HK-2 (cell line): ENCODE results near the gene ZKSCAN5.
A peak's percentile ranks its signal among the peaks of the same experiment; 100 is the strongest.
"Not testable (repeated sequence)": the region's sequence is repeated elsewhere in the genome, so short reads cannot be mapped to it uniquely, and the experiment has no call there.

Source experiments
- DNase-seq: peaks from one replicate; pipeline ENCODE4 v3.0.0-alpha.2; 2018; ENCODE audit not compliant: unreplicated experiment

ZKSCAN5 gene

DNA sequence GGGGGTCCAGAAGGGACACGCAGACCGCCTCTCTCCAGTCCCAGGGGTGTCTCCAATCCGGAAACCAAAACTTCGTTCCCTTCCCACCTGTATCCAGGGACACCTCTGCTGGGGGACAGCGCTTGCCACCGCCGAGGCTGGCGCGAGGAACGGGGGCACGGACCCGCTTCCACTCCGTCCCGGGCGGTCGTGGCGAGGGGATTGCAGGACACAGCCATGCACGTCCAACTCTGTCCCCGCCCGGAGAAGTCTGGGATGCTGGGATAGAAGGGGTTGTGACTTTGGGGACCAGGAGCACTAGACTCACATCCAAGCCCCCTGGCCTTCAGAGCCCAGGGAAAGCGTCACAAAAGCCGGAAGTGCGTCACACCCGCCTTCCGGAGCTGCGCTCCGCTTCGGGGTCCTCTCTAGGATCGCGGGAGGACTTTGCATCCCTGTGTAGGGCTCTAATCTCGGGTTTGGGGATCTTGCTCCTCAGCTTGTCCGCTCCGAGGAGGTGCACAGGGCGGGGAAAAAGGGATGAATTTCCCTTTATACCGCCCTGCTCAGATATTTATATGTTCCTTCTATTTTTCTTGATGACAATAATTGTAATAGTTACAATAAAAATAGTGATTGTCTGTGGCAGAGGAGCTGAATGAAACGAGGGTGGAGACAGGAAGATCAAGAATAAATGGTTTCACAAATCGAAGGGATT, 47.5 kb downstream of the ZKSCAN5 start, which contains the start of gene FAM200A:
Gene FAM200A, minus strand, starts transcription at position 348 of the 697 bp plus-strand sequence. CDS start 3,707 bp downstream, outside the sequence.
- DNase-seq = peak; percentile 81

- no peak for DNase-seq
These were observed 48.6 kb downstream of the ZKSCAN5 start for GRCh38 chr7:99553039-99553438.

DNA sequence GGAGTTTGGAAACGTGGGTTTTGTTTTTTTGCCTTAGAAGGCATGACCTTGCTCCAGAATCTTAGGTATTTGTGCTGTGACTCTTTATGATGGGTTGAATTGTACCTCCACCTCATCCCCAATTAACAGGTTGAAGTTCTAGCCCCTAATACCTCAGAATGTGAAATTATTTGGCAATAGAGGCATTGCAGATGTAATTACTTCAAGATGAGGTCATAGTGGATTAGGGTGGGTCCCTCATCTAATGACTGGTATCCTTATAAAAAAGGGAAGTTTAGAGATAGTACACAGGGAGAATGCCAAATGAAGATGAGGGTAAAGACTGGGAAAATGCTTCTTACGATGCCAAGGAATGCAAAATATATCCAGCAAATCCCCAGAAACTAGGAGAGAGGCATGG, 50.5 kb downstream of the ZKSCAN5 start:
- DNase-seq = no peak

- no peak for DNase-seq
These were observed 52.7 kb downstream of the ZKSCAN5 start for GRCh38 chr7:99557196-99557607.

DNA sequence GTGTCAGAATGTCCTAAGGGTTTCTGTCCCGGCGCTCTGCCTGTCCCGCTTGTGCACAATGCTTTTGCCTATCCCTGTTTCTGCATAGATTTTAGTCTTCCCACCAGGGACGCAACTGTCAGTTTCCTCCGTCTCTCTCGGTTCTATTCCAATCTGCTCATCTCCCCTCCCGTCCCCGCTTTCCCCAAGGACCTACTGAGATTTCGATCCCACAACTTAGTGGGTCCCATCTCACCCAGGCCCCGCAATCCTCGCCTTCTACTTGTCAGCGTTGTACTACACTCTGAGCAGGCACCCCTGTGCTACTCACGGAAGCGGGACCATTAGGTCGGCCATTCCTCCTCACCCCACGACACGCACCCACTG, 53.5 kb downstream of the ZKSCAN5 start:
- no peak for DNase-seq

- peak; percentile 86 for DNase-seq
These were observed 54.1 kb downstream of the ZKSCAN5 start, which contains the start of gene ZNF655 for GRCh38 chr7:99558306-99559174. TSS of gene ZNF655 (plus strand) at chr7:99558642. CDS start at chr7:99560560, 1,918 bp downstream.

DNA sequence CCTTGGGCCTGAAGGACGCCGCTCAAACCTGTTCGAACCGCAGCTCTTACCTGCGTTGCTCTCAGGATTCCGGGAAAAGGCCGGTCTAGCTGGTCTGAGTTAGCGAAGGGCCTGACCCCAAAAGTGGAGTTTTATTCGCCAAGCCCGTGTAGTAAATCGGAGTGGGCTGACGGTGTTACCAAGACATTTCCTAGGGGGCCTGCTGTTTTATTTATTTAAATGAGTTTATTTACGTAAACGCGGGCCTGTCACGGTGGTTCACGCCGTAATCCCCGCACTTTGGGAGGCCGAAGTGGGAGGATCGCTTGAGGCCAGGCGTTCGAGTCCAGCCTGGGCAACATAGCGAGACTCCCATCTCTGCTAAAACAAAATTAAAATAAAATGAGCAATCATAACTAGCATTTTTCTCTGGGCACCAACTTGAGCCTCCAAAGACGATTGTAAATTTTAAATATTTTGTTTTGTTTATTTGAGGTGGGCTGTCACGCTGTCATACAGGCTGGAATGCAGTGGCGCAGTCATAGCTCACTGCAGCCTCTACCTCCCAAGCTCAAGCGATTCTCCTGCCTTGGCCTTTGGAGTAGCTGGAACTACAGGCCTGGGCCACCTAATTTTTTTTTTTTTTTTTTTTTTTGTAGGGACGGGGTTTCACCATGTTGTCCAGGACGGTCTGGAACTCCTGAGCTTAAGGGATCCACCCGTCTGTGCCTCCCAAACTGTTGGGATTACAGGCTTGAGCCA, 54.9 kb downstream of the ZKSCAN5 start:
- DNase-seq = no peak

DNA sequence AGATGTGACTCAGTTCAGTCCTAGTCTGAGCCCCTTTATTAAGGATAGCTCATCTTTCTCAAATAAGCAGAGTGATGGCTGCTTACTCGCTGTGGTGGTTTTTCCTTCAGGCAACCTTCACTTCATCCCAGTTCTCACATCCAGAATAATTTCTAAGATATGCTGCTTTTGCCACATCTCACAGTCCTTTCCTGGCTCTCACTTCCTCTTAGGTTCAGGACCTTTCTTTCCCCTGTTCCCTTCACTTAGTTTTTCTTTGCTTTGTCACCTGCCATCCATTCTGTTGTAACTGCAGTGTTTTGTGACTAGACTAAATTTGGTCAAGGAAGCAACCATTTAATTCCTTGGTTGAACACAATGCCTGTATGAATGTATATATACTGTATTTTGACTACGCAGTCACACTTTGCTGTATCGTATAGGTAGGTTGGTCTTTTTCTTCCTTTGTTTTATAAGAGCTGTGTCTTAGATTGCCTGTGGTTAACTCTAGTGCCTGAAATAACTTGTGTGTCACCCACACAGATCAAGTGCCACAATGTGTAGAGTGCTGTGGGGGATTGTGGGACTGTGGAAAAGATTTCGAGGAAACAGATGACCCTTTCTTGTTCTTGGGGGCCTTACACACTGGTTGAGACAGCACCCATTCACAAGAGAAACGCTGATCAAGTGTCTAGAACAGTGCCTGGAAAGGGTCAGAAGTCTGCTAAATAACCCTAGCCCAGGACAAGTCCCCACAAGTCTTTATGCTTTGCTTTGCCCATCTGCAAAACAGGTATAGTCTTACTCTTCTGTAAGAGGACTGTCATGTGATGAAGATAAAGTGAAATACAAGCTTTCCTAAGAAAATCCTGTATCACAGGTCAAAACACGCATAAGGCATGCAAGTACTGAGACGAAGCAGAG, 56.6 kb downstream of the ZKSCAN5 start:
- DNase-seq = no peak

- DNase-seq = no peak
These were observed 57.2 kb downstream of the ZKSCAN5 start for GRCh38 chr7:99561737-99562051.

GRCh38 chr7:99562114-99562784, 57.8 kb downstream of the ZKSCAN5 start:
- DNase-seq = no peak

DNA sequence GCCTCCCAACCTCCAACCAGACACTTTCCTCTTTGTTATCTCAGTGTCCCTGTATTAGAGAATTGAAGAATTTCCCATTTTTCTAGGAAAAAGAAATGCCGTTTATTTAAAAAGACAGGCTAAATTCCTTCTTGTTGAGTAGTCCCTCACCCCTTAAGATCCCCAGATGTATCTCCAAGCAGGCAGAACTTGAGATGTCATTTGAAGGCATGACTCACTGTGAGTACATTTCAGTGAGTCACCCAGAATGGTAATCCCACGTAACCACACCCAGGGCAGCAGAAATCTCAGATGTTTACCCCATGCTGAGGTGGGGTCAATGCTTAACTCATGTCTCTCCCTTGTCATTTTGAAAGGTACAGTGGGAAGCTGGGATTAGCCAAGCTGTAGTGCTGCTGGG, 58.4 kb downstream of the ZKSCAN5 start:
- peak; percentile 75 for DNase-seq

GRCh38 chr7:99563650-99564049, 59.2 kb downstream of the ZKSCAN5 start:
- peak; percentile 47 for DNase-seq

DNA sequence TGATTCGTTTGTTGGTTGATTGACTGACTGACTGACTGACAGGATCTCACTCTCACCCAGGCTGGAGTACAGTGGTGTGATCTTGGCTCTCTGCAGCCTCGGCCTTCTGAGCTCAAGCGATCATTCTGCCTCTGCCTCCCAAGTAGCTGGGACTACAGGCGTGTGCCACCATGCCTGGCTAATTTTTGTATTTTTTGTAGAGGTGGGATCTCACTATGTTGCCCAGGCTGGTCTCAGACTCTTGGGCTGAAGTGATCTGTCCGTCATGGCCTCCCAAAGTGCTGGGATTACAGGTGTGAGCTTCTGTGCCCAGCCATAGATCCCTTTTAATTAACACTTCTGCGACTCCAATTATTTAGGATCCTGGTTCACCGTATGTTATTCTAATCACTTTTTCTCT, 64.3 kb downstream of the ZKSCAN5 start:
- not testable (repeated sequence) for DNase-seq

- no peak for DNase-seq
These were observed 67.3 kb downstream of the ZKSCAN5 start for GRCh38 chr7:99571768-99572167.

- DNase-seq = no peak
These were observed 68.8 kb downstream of the ZKSCAN5 start for GRCh38 chr7:99573257-99573656.

GRCh38 chr7:99576251-99576650, 71.8 kb downstream of the ZKSCAN5 start:
- no peak for DNase-seq

GRCh38 chr7:99579281-99579955, 75.0 kb downstream of the ZKSCAN5 start:
- DNase-seq = no peak

DNA sequence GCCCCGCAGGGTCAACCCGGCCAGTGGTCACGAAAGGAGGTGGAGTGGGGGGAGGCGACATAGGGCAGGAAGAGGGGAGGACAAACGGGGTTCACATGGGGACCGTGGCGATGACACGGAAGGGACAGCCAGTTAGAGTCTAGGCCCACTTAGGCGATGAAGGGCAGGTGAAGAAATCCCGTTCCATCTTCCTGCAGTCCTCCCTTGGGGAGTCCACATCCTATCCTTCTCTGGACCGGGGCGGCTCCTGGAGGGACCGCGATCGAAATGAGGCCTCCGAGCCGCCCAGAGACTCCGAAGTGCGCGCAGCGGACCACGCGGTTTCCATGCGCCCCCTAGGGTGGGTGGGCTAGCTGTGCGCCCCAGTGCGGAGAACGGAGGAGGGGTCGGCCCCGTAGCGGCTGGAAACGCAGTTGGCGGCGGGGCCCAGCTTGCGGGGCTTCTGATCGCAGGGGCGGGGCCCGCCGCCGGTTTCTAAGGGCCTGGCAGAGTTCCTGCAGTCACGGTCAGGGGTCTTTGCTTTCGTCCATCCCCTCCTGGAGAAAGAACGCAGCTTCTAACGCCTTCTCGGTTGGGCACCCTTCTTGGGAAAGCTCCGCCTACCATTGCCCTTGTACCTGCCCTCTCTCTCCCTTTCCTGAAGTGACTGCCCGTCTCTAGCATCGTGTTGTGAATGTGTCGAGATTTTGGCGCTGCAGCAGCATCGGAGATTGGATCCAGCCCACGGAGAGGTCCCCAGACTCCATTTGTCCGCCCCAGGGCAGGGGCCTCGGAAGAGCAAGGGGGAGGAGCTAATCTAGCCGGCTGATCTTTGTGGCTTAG, 75.7 kb downstream of the ZKSCAN5 start:
- no peak for DNase-seq

DNA sequence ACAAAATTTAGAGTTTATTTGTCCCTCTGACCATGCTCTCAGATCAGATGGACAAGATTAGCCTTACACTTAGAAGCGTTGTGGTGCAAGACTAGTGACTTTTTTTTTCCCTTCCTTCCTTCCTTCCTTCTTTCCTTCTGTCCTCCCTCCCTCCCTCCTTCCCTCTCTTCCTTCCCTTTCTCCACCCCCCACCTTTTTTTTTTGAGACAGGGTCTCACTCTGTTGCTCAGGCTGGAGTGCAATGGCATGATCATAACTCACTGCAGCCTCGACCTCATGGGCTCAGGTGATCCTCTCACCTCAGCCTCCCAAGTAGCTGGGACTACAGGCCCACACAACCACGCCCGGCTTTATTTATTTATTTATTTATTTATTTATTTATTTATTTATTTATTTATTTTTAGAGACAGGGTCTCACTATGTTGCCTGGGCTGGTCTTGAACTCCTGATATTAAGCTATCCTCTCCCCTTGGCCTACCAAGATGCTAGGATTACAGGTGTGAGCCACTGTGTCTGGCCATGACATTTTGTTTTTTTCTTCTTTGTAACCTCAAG, 76.4 kb downstream of the ZKSCAN5 start:
- not testable (repeated sequence) for DNase-seq
